ENCODE measurements around the gene CARS2. TPM values are rescaled to one million over a fixed set of nuclear protein-coding genes. Genes with fewer than 3 reads are reported as not detected.

Gene CARS2
- total RNA-seq, 1 experiment from 2014 or later, result 70.9 TPM

- Histone ChIP-seq H3K4me2 (ENCODE audit: low read length) (no peak overlapping the region), H3K27ac (ENCODE audit: low read length) (no peak overlapping the region), H3K79me2 (ENCODE audit: low read length) (no peaks in the 10 kb centered on the region), H3K9ac (ENCODE audit: low read length) (no peak overlapping the region), H2AFZ (ENCODE audit: low read length) (no peak overlapping the region), H3K4me1 (ENCODE audit: insufficient read depth, low read length) (no peaks in the 10 kb centered on the region), H4K20me1 (ENCODE audit: low read length) (no peaks in the 10 kb centered on the region), H3K9me3 (ENCODE audit: low read length) (no peaks in the 10 kb centered on the region), H3K36me3 (ENCODE audit: low read depth, low read length) (peaks cover 43% of the 10 kb centered on the region), H3K27me3 (ENCODE audit: low read length) (no peaks in the 10 kb centered on the region), H3K4me3 (ENCODE audit: low read length) (no peak overlapping the region), H3F3A (ENCODE audit: low read length, unreplicated experiment) (no peaks in the 10 kb centered on the region), H3K9me2 (replicated peaks; ENCODE audit: low read length) (no peaks in the 10 kb centered on the region)
- intact Hi-C loops (cut with micrococcal nuclease), result no loop called here
- no peak for ATAC-seq
- ChIA-PET CTCF (no interaction called here), POLR2A (ENCODE audit: unreplicated experiment) (no interaction called here)
- no TSS peak for BruUV-seq (replicated peaks)
- no peak for TF ChIP-seq EZH2phosphoT487 (IDR thresholded peaks at IDR 0.05; ENCODE audit: borderline replicate concordance, low read length)
- no peak for TF ChIP-seq CTCF (conservative IDR thresholded peaks at IDR 0.05; ENCODE audit: low read depth, low read length)
- no peak for TF ChIP-seq EZH2 (IDR thresholded peaks at IDR 0.05; ENCODE audit: low read length, unreplicated experiment)
- DNase-seq, result no peak
Measured at GRCh38 chr13:110664673-110665072, 41.2 kb downstream of the CARS2 start.

GRCh38 chr13:110664041-110664440 is 41.9 kb downstream of the CARS2 start:
- TF ChIP-seq EZH2phosphoT487 (IDR thresholded peaks at IDR 0.05; ENCODE audit: borderline replicate concordance, low read length), result no peak
- no peak for TF ChIP-seq EZH2 (IDR thresholded peaks at IDR 0.05; ENCODE audit: low read length, unreplicated experiment)
- TF ChIP-seq CTCF (conservative IDR thresholded peaks at IDR 0.05; ENCODE audit: low read depth, low read length), result no peak
- H3K27ac ChIP-seq (ENCODE audit: low read length), result no peak overlapping the region
- H2AFZ ChIP-seq (ENCODE audit: low read length), result no peak overlapping the region
- H3K4me2 ChIP-seq (ENCODE audit: low read length), result no peak overlapping the region
- peaks cover 43% of the 10 kb centered on the region for H3K36me3 ChIP-seq (ENCODE audit: low read depth, low read length)
- no peak for DNase-seq
- H3K4me3 ChIP-seq (ENCODE audit: low read length), result no peak overlapping the region
- intact Hi-C loops (cut with micrococcal nuclease), result no loop called here
- H3K79me2 ChIP-seq (ENCODE audit: low read length), result no peaks in the 10 kb centered on the region
- POLR2A ChIA-PET (ENCODE audit: unreplicated experiment), result no interaction called here
- no peaks in the 10 kb centered on the region for H3K9me2 ChIP-seq (replicated peaks; ENCODE audit: low read length)
- no peaks in the 10 kb centered on the region for H4K20me1 ChIP-seq (ENCODE audit: low read length)
- H3K27me3 ChIP-seq (ENCODE audit: low read length), result no peaks in the 10 kb centered on the region
- CTCF ChIA-PET, result no interaction called here
- no peak overlapping the region for H3K9ac ChIP-seq (ENCODE audit: low read length)
- H3K4me1 ChIP-seq (ENCODE audit: insufficient read depth, low read length), result no peaks in the 10 kb centered on the region
- no TSS peak for BruUV-seq (replicated peaks)
- no peak for ATAC-seq
- H3F3A ChIP-seq (ENCODE audit: low read length, unreplicated experiment), result no peaks in the 10 kb centered on the region
- H3K9me3 ChIP-seq (ENCODE audit: low read length), result no peaks in the 10 kb centered on the region

GRCh38 chr13:110663491-110663890 is 42.4 kb downstream of the CARS2 start:
- no peak overlapping the region for H2AFZ ChIP-seq (ENCODE audit: low read length)
- ATAC-seq (no peak), DNase-seq (no peak)
- H4K20me1 ChIP-seq (ENCODE audit: low read length), result no peaks in the 10 kb centered on the region
- no peak for TF ChIP-seq CTCF (conservative IDR thresholded peaks at IDR 0.05; ENCODE audit: low read depth, low read length)
- no TSS peak for BruUV-seq (replicated peaks)
- ChIA-PET POLR2A (ENCODE audit: unreplicated experiment) (no interaction called here), CTCF (no interaction called here)
- no peaks in the 10 kb centered on the region for H3F3A ChIP-seq (ENCODE audit: low read length, unreplicated experiment)
- H3K4me3 ChIP-seq (ENCODE audit: low read length), result no peak overlapping the region
- intact Hi-C loops (cut with micrococcal nuclease), result no loop called here
- H3K79me2 ChIP-seq (ENCODE audit: low read length), result no peaks in the 10 kb centered on the region
- no peaks in the 10 kb centered on the region for H3K27me3 ChIP-seq (ENCODE audit: low read length)
- no peak overlapping the region for H3K27ac ChIP-seq (ENCODE audit: low read length)
- H3K4me1 ChIP-seq (ENCODE audit: insufficient read depth, low read length), result no peaks in the 10 kb centered on the region
- H3K9me3 ChIP-seq (ENCODE audit: low read length), result no peaks in the 10 kb centered on the region
- peaks cover 39% of the 10 kb centered on the region for H3K36me3 ChIP-seq (ENCODE audit: low read depth, low read length)
- H3K9ac ChIP-seq (ENCODE audit: low read length), result no peak overlapping the region
- H3K4me2 ChIP-seq (ENCODE audit: low read length), result no peak overlapping the region
- H3K9me2 ChIP-seq (replicated peaks; ENCODE audit: low read length), result no peaks in the 10 kb centered on the region
